SU-DHL-6 (cell line): Measurements from ENCODE around the gene MYO1D.

ENCODE experiments used
- H2AFZ ChIP-seq: fragments of 200-600 bp; sonication (generic); 2 replicates; pipeline ENCODE4 v1.6.1; 2014; ENCODE audit warnings: low read depth, mild to moderate bottlenecking, moderate library complexity, mixed read lengths, antibody characterized with exemption, low read length; ENCODE audit not compliant: severe bottlenecking
- H3F3A ChIP-seq: fragments of 200-600 bp; shearing (Covaris generic); 2 replicates; pipeline ENCODE4 v1.6.0; 2016; ENCODE audit warnings: antibody characterized with exemption, mild to moderate bottlenecking; ENCODE audit not compliant: insufficient read depth
- H3K27ac ChIP-seq: fragments of 200-600 bp; sonication (generic); 2 replicates; pipeline ENCODE4 v1.5.1; 2016; ENCODE audit warnings: low read depth, mild to moderate bottlenecking, low read length, moderate library complexity, mixed read lengths
- H3K27me3 ChIP-seq: fragments of 200-600 bp; sonication (generic), shearing (Covaris generic); 2 replicates; pipeline ENCODE4 v1.6.0; 2014; ENCODE audit warnings: mild to moderate bottlenecking, low read length
- H3K36me3 ChIP-seq: fragments of 200-600 bp; sonication (generic); 2 replicates; pipeline ENCODE4 v1.6.1; 2014; ENCODE audit warnings: mild to moderate bottlenecking, low read length, mixed read lengths
- H3K4me2 ChIP-seq: fragments of 300-600, 200-600 bp; shearing (Covaris generic), sonication (generic); 2 replicates; pipeline ENCODE4 v1.6.0; 2014; ENCODE audit warnings: low read length, low read depth, mild to moderate bottlenecking; ENCODE audit not compliant: poor library complexity, severe bottlenecking
- H3K4me3 ChIP-seq: fragments of 200-600 bp; sonication (generic); 2 replicates; pipeline ENCODE4 v1.5.1; 2014; ENCODE audit warnings: antibody characterized with exemption, low read length, mild to moderate bottlenecking, mixed read lengths; ENCODE audit not compliant: insufficient read depth, poor library complexity, severe bottlenecking
- H3K79me2 ChIP-seq: fragments of 200-600 bp; sonication (generic); 2 replicates; pipeline ENCODE4 v1.6.1; 2014; ENCODE audit warnings: mild to moderate bottlenecking, low read length, moderate library complexity; ENCODE audit not compliant: insufficient read depth
- H3K9ac ChIP-seq: fragments of 200-600 bp; sonication (generic); 2 replicates; pipeline ENCODE4 v1.7.0; 2014; ENCODE audit warnings: mild to moderate bottlenecking, low read length
- H3K9me2 ChIP-seq: fragments of 200-600 bp; sonication (generic); replicated peaks from 2 replicates; pipeline ENCODE4 v1.6.1; 2014; ENCODE audit warnings: low read length; ENCODE audit not compliant: insufficient read depth
- H3K9me3 ChIP-seq: fragments of 200-600 bp; sonication (generic); 2 replicates; pipeline ENCODE4 v1.6.1; 2014; ENCODE audit warnings: low read length, mixed read lengths; ENCODE audit not compliant: insufficient read depth
- H4K20me1 ChIP-seq: fragments of 200-600 bp; sonication (generic); 2 replicates; pipeline ENCODE4 v1.6.1; 2014; ENCODE audit warnings: low read depth, mild to moderate bottlenecking, antibody characterized with exemption, low read length, moderate library complexity, mixed read lengths
- EZH2phosphoT487 ChIP-seq: fragments of 200-600 bp; sonication (generic), shearing (Covaris generic); conservative IDR thresholded peaks from 2 replicates; pipeline ENCODE4 v1.6.1; 2018; ENCODE audit warnings: mild to moderate bottlenecking, antibody characterized with exemption, low read length, moderate library complexity, mixed read lengths
- TF ChIP-seq, protein P1 (sequence below): fragments of 200-600 bp; sonication (generic); IDR thresholded peaks from one replicate; pipeline ENCODE4 v1.5.1; 2017; ENCODE audit warnings: antibody characterized with exemption, mild to moderate bottlenecking, low read length, moderate library complexity; ENCODE audit not compliant: insufficient read depth, poor library complexity, severe bottlenecking

The MYO1D gene

DNA sequence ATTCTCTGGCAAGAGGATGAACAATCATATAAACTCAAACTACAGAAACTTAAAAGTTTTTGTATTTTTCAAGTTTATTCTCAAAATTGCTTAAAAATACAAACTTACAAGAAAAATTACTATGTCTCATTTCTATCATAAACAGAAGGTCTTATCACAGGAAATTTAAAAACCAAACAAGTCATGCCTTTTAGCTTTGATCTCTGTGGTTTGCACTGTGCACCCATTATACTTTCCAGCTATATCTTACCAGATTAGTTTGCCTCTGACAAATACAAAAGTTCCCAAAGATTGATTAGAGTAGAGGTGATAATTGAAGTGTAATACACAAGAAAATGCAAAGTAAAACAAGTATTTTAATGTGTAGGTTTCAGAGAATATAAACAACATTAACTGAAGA lies 117.4 kb downstream of the MYO1D start:
- Histone ChIP-seq H3K79me2 (no peaks in the 10 kb centered on the region), H4K20me1 (no peaks in the 10 kb centered on the region; the same call in 1 of the 2 replicates), H2AFZ (no peak overlapping the region), H3K36me3 (no peaks in the 10 kb centered on the region; the same call in 1 of the 2 replicates), H3K27ac (no peak overlapping the region), H3F3A (no peaks in the 10 kb centered on the region), H3K27me3 (no peaks in the 10 kb centered on the region), H3K9ac (no peak overlapping the region), H3K9me3 (no peaks in the 10 kb centered on the region), H3K9me2 (no peaks in the 10 kb centered on the region), H3K4me2 (no peak overlapping the region), H3K4me3 (no peak overlapping the region)
- TF ChIP-seq, protein P1, sequence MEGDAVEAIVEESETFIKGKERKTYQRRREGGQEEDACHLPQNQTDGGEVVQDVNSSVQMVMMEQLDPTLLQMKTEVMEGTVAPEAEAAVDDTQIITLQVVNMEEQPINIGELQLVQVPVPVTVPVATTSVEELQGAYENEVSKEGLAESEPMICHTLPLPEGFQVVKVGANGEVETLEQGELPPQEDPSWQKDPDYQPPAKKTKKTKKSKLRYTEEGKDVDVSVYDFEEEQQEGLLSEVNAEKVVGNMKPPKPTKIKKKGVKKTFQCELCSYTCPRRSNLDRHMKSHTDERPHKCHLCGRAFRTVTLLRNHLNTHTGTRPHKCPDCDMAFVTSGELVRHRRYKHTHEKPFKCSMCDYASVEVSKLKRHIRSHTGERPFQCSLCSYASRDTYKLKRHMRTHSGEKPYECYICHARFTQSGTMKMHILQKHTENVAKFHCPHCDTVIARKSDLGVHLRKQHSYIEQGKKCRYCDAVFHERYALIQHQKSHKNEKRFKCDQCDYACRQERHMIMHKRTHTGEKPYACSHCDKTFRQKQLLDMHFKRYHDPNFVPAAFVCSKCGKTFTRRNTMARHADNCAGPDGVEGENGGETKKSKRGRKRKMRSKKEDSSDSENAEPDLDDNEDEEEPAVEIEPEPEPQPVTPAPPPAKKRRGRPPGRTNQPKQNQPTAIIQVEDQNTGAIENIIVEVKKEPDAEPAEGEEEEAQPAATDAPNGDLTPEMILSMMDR, result no peak
- no peak for TF ChIP-seq EZH2phosphoT487

DNA sequence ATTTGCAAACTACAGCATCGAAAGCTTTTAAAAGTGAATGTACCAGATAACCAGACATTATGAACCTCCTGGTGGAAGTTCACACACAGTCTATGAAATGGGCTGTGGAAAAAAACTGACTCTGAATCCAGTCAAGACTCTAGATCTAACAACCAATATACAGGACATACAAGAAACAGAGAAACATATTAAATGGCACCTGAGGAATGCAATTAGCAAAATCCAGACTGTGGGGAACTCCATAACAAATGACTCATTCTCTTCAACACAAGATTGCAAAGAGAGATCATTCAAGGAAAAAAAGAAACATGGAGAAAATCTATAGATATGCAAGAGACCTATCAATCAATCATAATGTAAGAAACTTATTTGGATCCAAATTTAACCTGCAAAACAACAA lies 119.0 kb downstream of the MYO1D start:
- Histone ChIP-seq H3K9me2 (no peaks in the 10 kb centered on the region), H3K27ac (no peak overlapping the region), H2AFZ (no peak overlapping the region), H3K4me2 (no peak overlapping the region), H3F3A (no peaks in the 10 kb centered on the region), H3K9ac (no peak overlapping the region), H3K27me3 (no peaks in the 10 kb centered on the region), H3K9me3 (no peaks in the 10 kb centered on the region), H3K4me3 (no peak overlapping the region), H3K36me3 (no peaks in the 10 kb centered on the region; the same call in 1 of the 2 replicates), H3K79me2 (no peaks in the 10 kb centered on the region), H4K20me1 (no peaks in the 10 kb centered on the region; the same call in 1 of the 2 replicates)
- TF ChIP-seq, protein P1, result no peak
- no peak for TF ChIP-seq EZH2phosphoT487

DNA sequence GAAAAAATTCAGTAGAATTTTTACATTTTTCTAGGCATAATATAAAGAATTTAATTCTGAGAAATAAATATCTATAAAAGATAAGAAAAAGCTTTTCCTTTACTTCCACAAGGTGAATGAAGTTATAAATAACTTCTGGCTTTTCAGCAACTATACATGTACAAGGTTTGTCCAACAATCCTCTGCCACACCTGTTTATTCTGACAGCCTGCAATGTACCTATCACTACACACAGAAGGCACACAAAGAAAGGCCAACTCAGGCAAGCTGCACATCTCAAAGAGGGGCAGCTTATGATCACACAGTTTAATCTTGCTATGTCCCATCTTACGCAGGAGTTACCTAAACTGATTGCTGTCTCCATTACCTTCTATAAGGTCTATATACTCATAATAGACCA lies 120.2 kb downstream of the MYO1D start:
- TF ChIP-seq, protein P1, result no peak
- no peak for TF ChIP-seq EZH2phosphoT487
- Histone ChIP-seq H3K9ac (no peak overlapping the region), H3K27ac (no peak overlapping the region), H3K79me2 (no peaks in the 10 kb centered on the region), H3K4me3 (no peak overlapping the region), H3K9me2 (no peaks in the 10 kb centered on the region), H3K9me3 (no peaks in the 10 kb centered on the region), H3F3A (no peaks in the 10 kb centered on the region), H3K36me3 (no peaks in the 10 kb centered on the region; the same call in 1 of the 2 replicates), H2AFZ (no peak overlapping the region), H4K20me1 (no peaks in the 10 kb centered on the region; the same call in 1 of the 2 replicates), H3K4me2 (no peak overlapping the region), H3K27me3 (no peaks in the 10 kb centered on the region)
